Measurements from ENCODE around the gene DDX1.

Gene DDX1

DNA sequence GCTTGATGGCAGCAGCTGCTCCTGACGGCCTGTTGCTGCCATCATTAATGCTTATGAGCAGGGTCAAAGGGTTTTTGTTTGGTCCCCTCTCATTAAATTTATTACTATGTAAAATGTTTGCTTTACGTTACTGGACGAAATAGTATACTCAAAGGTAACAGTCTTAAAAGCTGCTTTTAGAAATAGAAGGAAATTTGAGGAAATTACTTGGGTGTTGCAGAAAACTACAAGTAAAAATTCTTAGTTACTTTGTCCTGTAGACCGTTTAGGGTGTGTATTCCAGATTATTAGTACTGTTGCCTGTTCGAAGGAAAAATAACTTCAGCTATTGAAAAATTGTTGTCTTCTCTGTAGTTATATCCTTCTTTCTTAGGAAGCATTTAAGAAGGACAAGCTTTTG lies 27.8 kb downstream of the DDX1 start:
- TF ChIP-seq POLR2AphosphoS5 (IDR thresholded peaks at IDR 0.05; ENCODE audit: low read depth, low read length), result no peak
- TF ChIP-seq, protein P1, sequence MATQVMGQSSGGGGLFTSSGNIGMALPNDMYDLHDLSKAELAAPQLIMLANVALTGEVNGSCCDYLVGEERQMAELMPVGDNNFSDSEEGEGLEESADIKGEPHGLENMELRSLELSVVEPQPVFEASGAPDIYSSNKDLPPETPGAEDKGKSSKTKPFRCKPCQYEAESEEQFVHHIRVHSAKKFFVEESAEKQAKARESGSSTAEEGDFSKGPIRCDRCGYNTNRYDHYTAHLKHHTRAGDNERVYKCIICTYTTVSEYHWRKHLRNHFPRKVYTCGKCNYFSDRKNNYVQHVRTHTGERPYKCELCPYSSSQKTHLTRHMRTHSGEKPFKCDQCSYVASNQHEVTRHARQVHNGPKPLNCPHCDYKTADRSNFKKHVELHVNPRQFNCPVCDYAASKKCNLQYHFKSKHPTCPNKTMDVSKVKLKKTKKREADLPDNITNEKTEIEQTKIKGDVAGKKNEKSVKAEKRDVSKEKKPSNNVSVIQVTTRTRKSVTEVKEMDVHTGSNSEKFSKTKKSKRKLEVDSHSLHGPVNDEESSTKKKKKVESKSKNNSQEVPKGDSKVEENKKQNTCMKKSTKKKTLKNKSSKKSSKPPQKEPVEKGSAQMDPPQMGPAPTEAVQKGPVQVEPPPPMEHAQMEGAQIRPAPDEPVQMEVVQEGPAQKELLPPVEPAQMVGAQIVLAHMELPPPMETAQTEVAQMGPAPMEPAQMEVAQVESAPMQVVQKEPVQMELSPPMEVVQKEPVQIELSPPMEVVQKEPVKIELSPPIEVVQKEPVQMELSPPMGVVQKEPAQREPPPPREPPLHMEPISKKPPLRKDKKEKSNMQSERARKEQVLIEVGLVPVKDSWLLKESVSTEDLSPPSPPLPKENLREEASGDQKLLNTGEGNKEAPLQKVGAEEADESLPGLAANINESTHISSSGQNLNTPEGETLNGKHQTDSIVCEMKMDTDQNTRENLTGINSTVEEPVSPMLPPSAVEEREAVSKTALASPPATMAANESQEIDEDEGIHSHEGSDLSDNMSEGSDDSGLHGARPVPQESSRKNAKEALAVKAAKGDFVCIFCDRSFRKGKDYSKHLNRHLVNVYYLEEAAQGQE (IDR thresholded peaks at IDR 0.05; ENCODE audit: insufficient read depth in 1 of 2, low read depth in 2 of 2, low read length in 2 of 2), result no peak

DNA sequence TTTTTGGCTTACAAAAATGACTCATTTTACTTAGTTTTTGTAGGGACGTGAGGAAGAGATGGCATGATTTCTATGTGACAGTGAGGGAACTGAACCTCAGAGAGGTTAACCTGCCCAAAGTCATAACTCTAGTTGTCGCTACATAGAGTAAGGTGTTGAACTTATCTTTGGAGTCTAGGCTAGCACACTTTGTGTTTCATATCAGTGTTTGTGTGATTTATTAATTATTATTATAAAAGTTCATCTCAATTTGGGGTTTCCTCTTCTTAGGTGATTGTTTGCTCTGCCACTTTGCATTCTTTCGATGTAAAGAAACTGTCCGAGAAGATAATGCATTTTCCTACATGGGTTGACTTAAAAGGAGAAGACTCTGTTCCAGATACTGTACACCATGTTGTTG lies 28.3 kb downstream of the DDX1 start:
- TF ChIP-seq POLR2AphosphoS5 (IDR thresholded peaks at IDR 0.05; ENCODE audit: low read depth, low read length) (no peak), FOXP2 (optimal IDR thresholded peaks at IDR 0.05; ENCODE audit: borderline replicate concordance, extremely low read depth, extremely low read length, insufficient read depth) (no peak), SIN3A (IDR thresholded peaks at IDR 0.05; ENCODE audit: borderline replicate concordance, insufficient read depth, low read length) (no peak), TAF1 (IDR thresholded peaks at IDR 0.05; ENCODE audit: borderline replicate concordance, insufficient read depth, low read length) (no peak)
- TF ChIP-seq, protein P1 (IDR thresholded peaks at IDR 0.05; ENCODE audit: insufficient read depth in 1 of 2, low read depth in 2 of 2, low read length in 2 of 2), result no peak

DNA sequence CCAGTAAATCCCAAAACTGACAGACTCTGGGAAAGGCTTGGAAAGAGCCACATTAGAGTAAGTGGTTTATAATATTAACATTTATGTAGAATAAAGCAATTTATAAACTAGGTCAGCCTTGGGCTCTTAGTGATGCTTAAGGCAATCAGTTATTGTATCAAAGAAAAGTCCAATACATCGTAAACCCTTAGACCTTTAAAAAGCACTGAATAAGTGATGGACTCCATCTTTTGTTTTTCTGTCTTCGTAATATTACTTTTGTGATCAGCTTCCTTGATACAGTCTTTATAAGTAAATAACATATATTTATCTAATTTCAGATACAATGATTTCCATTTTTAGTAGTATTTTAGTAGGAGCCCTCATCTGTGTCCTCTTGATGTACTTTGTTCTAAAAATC lies 28.7 kb downstream of the DDX1 start:
- TF ChIP-seq FOXP2 (optimal IDR thresholded peaks at IDR 0.05; ENCODE audit: borderline replicate concordance, extremely low read depth, extremely low read length, insufficient read depth) (no peak), POLR2AphosphoS5 (IDR thresholded peaks at IDR 0.05; ENCODE audit: low read depth, low read length) (no peak), TAF1 (IDR thresholded peaks at IDR 0.05; ENCODE audit: borderline replicate concordance, insufficient read depth, low read length) (no peak), SIN3A (IDR thresholded peaks at IDR 0.05; ENCODE audit: borderline replicate concordance, insufficient read depth, low read length) (no peak)
- TF ChIP-seq, protein P1 (IDR thresholded peaks at IDR 0.05; ENCODE audit: insufficient read depth in 1 of 2, low read depth in 2 of 2, low read length in 2 of 2), result no peak

DNA sequence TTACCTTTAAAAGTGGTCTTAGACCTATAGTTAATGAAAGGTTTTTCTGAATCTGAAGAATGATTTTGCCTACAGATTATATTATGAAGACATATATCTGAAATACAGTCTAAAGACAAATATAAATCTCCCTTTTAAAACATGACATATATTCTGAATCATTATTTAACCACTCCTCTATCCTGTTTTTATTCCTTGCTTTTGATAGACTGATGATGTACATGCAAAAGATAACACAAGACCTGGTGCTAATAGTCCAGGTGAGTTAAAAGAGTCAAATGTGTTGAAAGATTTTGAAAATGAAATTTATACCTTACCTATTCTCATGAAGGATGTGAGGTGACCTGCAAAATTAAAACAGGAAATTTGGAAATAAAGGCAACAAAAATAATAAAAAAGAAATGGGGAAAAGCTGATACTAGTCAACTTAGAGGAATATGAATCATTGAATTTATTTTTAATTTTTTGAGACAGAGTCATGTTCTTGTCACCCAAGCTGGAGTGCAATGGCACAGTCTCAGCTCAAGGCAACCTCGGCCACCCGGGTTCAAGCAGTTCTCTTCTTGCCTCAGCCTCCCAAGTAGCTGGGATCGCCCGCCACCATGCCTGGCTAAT lies 29.3 kb downstream of the DDX1 start:
- TF ChIP-seq SIN3A (IDR thresholded peaks at IDR 0.05; ENCODE audit: borderline replicate concordance, insufficient read depth, low read length) (no peak), POLR2AphosphoS5 (IDR thresholded peaks at IDR 0.05; ENCODE audit: low read depth, low read length) (no peak), FOXP2 (optimal IDR thresholded peaks at IDR 0.05; ENCODE audit: borderline replicate concordance, extremely low read depth, extremely low read length, insufficient read depth) (no peak), TAF1 (IDR thresholded peaks at IDR 0.05; ENCODE audit: borderline replicate concordance, insufficient read depth, low read length) (no peak)
- TF ChIP-seq, protein P1 (IDR thresholded peaks at IDR 0.05; ENCODE audit: insufficient read depth in 1 of 2, low read depth in 2 of 2, low read length in 2 of 2), result no peak

DNA sequence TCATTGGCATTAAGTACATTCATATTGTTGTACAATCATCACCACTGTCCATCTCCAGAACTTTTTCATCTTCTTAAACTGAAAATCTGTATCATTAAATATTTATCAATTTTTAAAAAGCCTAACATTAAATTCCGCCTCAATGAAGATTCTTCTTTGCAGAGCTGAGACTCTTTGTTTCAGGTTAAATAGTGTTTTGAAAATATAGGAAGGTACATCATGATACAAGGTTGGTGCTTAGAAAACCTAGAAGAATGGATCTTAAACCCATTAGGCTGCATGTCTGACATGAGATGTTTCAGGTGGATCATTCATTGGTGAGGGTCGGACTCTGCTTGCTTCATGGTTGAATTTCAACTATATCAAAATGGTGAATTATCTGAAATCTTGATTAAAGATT lies 30.5 kb downstream of the DDX1 start:
- TF ChIP-seq SIN3A (IDR thresholded peaks at IDR 0.05; ENCODE audit: borderline replicate concordance, insufficient read depth, low read length) (no peak), FOXP2 (optimal IDR thresholded peaks at IDR 0.05; ENCODE audit: borderline replicate concordance, extremely low read depth, extremely low read length, insufficient read depth) (no peak), TAF1 (IDR thresholded peaks at IDR 0.05; ENCODE audit: borderline replicate concordance, insufficient read depth, low read length) (no peak), POLR2AphosphoS5 (IDR thresholded peaks at IDR 0.05; ENCODE audit: low read depth, low read length) (no peak)
- TF ChIP-seq, protein P1 (IDR thresholded peaks at IDR 0.05; ENCODE audit: insufficient read depth in 1 of 2, low read depth in 2 of 2, low read length in 2 of 2), result no peak

Data from PFSK-1 (cell line).